Natural killer cell treated with Interleukin-12 subunit alpha and Interleukin-12 subunit beta and Interleukin-15 and Interleukin-18, amount 100 ng/mL, for 72 hours (primary cell): ENCODE measurements around the gene PDE4D. TPM values are rescaled to one million over a fixed set of nuclear protein-coding genes. Genes with fewer than 3 reads are reported as not detected.

Source experiments
- ATAC-seq, 2 donors: fragments of 150-1000 bp; cut with Tn5 transposase in 1 of 2; sonication (Bioruptor Pico), chemical (Tn5 transposase) in 1 of 2; 2 replicates each; pipeline ENCODE4 v1.10.0; 2021
- DNase-seq: peaks from one replicate; pipeline ENCODE4 v3.0.0; 2022; ENCODE audit warnings: low spot score
- H3K27ac Mint-ChIP-seq, 2 donors: 1 replicate in 1 of 2; 2 replicates in 1 of 2; pipeline ENCODE4 v1.8.0; 2022; ENCODE audit warnings: mixed read lengths in 2 of 2, mild to moderate bottlenecking in 1 of 2, moderate library complexity in 1 of 2
- H3K27me3 Mint-ChIP-seq, 2 donors: 1 replicate in 1 of 2; 2 replicates in 1 of 2; pipeline ENCODE4 v1.8.0; 2022; ENCODE audit warnings: mixed read lengths in 2 of 2
- H3K36me3 Mint-ChIP-seq: one replicate; pipeline ENCODE4 v1.8.0; 2022; ENCODE audit warnings: mixed read lengths
- H3K4me1 Mint-ChIP-seq, 2 donors: 1 replicate in 1 of 2; 2 replicates in 1 of 2; pipeline ENCODE4 v1.8.0; 2022; ENCODE audit warnings: low read depth in 2 of 2, mixed read lengths in 2 of 2, mild to moderate bottlenecking in 1 of 2
- H3K4me3 Mint-ChIP-seq: one replicate; pipeline ENCODE4 v1.8.0; 2022; ENCODE audit warnings: mixed read lengths
- H3K9me3 Mint-ChIP-seq: 2 replicates; pipeline ENCODE4 v1.8.0; 2022; ENCODE audit warnings: mixed read lengths
- total RNA-seq, 2 donors: library from RNA; stranded (reverse); gene quantifications; one replicate each; pipeline ENCODE4 v1.2.3, GENCODE V29; 2022

PDE4D gene
- total RNA-seq, 2 donors from 2014 or later = 55.0 to 80.5 TPM

- H3K27me3 Mint-ChIP-seq = no peaks in the 10 kb centered on the region
- ATAC-seq (no peak), DNase-seq (no peak)
- H3K36me3 Mint-ChIP-seq = peaks cover 11% of the 10 kb centered on the region
- no peaks in the 10 kb centered on the region for H3K9me3 Mint-ChIP-seq
- H3K27ac Mint-ChIP-seq = peak overlapping the region; percentile 81 to 95
- H3K4me3 Mint-ChIP-seq = peak overlapping the region; percentile 98
- peaks cover 45 to 75% of the 10 kb centered on the region in 2 donors for H3K4me1 Mint-ChIP-seq
These were observed 856.1 kb downstream of the PDE4D start for GRCh38 chr5:59037453-59037852.

DNA sequence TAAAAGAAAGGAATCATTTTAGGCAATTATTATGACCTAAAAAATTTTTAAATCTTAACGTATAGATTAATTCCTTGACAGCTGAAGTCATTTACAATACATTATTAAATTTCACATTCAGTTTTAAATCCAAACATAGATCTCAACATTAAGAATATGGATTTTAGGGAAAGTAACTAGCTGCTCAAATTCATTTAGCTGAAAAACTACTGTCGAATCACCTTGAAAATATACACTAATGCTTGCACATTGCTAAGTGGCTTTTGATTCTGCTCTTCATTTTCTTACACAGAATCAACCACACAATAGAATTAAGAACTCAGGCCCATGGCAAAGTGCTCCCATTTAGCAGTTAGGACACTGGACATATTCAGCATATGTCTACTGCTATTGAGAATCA is 856.5 kb downstream of the PDE4D start:
- ATAC-seq (no peak), DNase-seq (no peak)
- peak overlapping the region; percentile 98 for H3K4me3 Mint-ChIP-seq
- peak overlapping the region; percentile 81 to 95 for H3K27ac Mint-ChIP-seq
- peaks cover 41 to 71% of the 10 kb centered on the region in 2 donors for H3K4me1 Mint-ChIP-seq
- no peaks in the 10 kb centered on the region for H3K27me3 Mint-ChIP-seq
- H3K9me3 Mint-ChIP-seq = no peaks in the 10 kb centered on the region
- H3K36me3 Mint-ChIP-seq = peaks cover 11% of the 10 kb centered on the region

DNA sequence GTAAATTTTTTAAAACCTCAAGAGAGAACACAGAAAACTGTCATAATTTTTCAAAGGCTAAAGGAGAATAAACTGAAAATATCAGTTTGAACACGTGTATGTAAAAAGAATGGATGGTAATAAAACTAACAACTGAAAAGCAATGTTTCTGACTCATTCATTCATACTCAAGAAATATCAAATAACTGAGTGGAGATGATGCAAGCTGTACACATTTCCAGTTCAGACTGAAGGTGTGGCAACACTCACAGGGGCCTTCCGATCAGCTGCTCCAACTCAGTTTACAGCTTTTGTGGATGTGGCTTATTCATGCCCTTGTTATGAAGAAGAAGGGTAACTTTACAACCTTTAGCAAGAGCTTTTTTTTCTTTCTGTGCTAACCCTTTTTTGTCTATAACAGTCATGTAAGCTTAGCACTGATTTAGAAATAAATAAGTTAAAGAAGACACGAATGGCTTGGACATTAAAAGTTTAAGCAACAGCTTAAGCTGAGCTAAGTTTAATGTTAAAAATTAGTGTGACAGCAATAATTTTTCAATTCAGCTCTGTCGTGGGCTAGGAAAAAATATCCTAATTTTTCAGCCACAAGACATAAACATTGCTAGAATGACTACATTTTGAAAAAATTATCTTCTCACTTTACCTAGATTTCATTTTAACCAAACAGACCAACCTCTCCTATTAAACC is 857.1 kb downstream of the PDE4D start:
- no peaks in the 10 kb centered on the region for H3K27me3 Mint-ChIP-seq
- H3K9me3 Mint-ChIP-seq = no peaks in the 10 kb centered on the region
- DNase-seq (peak; percentile 75), ATAC-seq (peak; percentile 37 to 46)
- H3K27ac Mint-ChIP-seq = peak overlapping the region; percentile 81 to 95
- H3K36me3 Mint-ChIP-seq = peaks cover 16% of the 10 kb centered on the region
- peaks cover 40 to 70% of the 10 kb centered on the region in 2 donors for H3K4me1 Mint-ChIP-seq
- peak overlapping the region; percentile 98 for H3K4me3 Mint-ChIP-seq

GRCh38 chr5:59035681-59036080 is 857.8 kb downstream of the PDE4D start:
- Mint-ChIP-seq H3K4me1 (peaks cover 37 to 67% of the 10 kb centered on the region in 2 donors), H3K9me3 (no peaks in the 10 kb centered on the region), H3K27me3 (no peaks in the 10 kb centered on the region), H3K27ac (peak overlapping the region; percentile 81 to 95), H3K4me3 (peak overlapping the region; percentile 98), H3K36me3 (peaks cover 16% of the 10 kb centered on the region)
- ATAC-seq (no peak), DNase-seq (no peak)

- peaks cover 22% of the 10 kb centered on the region for H3K36me3 Mint-ChIP-seq
- H3K4me3 Mint-ChIP-seq = peak overlapping the region; percentile 98
- no peaks in the 10 kb centered on the region for H3K9me3 Mint-ChIP-seq
- peak; percentile 73 for DNase-seq
- no peak for ATAC-seq
- H3K4me1 Mint-ChIP-seq = peaks cover 37 to 70% of the 10 kb centered on the region in 2 donors
- H3K27me3 Mint-ChIP-seq = no peaks in the 10 kb centered on the region
- peak overlapping the region; percentile 81 to 95 for H3K27ac Mint-ChIP-seq
These were observed 858.9 kb downstream of the PDE4D start for GRCh38 chr5:59034498-59035186.

DNA sequence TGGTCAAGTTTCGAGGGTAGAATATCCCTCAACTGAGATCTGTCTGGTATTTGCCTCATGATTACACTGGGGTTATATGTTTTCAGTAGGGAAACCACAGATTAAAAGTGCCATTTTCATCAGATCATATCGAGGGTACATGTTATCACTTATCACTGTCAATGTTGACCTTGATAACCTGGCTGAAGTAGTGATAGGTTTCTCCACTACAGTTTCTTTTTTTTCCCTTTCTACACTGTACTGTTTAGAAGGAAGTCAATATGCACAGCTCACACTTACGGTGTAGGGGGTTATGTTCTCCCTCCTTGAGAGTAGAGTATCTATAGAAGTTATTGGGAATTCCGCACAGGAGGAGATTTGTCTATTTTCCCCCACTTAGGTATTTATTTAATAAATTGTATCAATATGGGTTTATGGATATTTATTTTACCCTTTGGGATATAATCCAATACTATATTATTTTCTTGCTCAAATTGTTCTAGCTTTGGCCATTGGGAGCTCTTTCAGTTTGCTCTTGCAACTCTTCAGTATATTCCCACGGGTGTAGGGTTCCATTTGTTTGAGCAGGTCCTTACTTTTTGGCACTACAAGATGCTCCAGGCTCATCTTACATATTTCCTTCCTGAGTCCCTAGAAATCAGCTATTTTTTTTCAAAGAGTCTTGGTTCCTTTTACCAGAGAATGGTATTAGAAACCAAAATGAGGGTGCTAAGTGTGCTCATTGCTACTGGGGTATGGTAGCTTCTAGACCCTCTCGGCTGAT is 866.2 kb downstream of the PDE4D start:
- H3K4me3 Mint-ChIP-seq = no peak overlapping the region

GRCh38 chr5:59025734-59026133 is 867.8 kb downstream of the PDE4D start:
- no peak for ATAC-seq
- Mint-ChIP-seq H3K9me3 (no peaks in the 10 kb centered on the region), H3K27me3 (no peaks in the 10 kb centered on the region), H3K4me3 (no peak overlapping the region), H3K27ac (no peak overlapping the region), H3K4me1 (peaks cover 56 to 58% of the 10 kb centered on the region in 2 donors), H3K36me3 (peaks cover 12% of the 10 kb centered on the region)
- DNase-seq = no peak

More for the DNA sequence above, 866.2 kb downstream of the PDE4D start:
- DNase-seq (no peak), ATAC-seq (peak in 1 of 2 donors; percentile 27)
- H3K9me3 Mint-ChIP-seq = no peaks in the 10 kb centered on the region
- H3K27me3 Mint-ChIP-seq = no peaks in the 10 kb centered on the region
- H3K36me3 Mint-ChIP-seq = peaks cover 15% of the 10 kb centered on the region
- peaks cover 48 to 51% of the 10 kb centered on the region in 2 donors for H3K4me1 Mint-ChIP-seq
- H3K27ac Mint-ChIP-seq = peak overlapping the region in 1 of 2 donors; percentile 37

GRCh38 chr5:59021837-59022514 is 871.5 kb downstream of the PDE4D start:
- Mint-ChIP-seq H3K27me3 (no peaks in the 10 kb centered on the region), H3K4me3 (peak overlapping the region; percentile 26), H3K4me1 (peaks cover 59% of the 10 kb centered on the region in 2 donors), H3K36me3 (peaks cover 19% of the 10 kb centered on the region), H3K27ac (peak overlapping the region; percentile 72 to 90), H3K9me3 (no peaks in the 10 kb centered on the region)
- no peak for ATAC-seq
- no peak for DNase-seq

GRCh38 chr5:59021286-59021673 is 872.2 kb downstream of the PDE4D start:
- H3K9me3 Mint-ChIP-seq = no peaks in the 10 kb centered on the region
- DNase-seq (no peak), ATAC-seq (no peak)
- peaks cover 58 to 61% of the 10 kb centered on the region in 2 donors for H3K4me1 Mint-ChIP-seq
- H3K27ac Mint-ChIP-seq = peak overlapping the region; percentile 72 to 90
- no peaks in the 10 kb centered on the region for H3K27me3 Mint-ChIP-seq
- peak overlapping the region; percentile 68 for H3K4me3 Mint-ChIP-seq
- peaks cover 26% of the 10 kb centered on the region for H3K36me3 Mint-ChIP-seq

GRCh38 chr5:59020611-59021285 is 872.8 kb downstream of the PDE4D start:
- H3K4me3 Mint-ChIP-seq = peak overlapping the region; percentile 68
- H3K27me3 Mint-ChIP-seq = no peaks in the 10 kb centered on the region
- H3K36me3 Mint-ChIP-seq = peaks cover 26% of the 10 kb centered on the region
- H3K9me3 Mint-ChIP-seq = no peaks in the 10 kb centered on the region
- ATAC-seq (peak; percentile 79 to 80), DNase-seq (no peak)
- H3K4me1 Mint-ChIP-seq = peaks cover 54 to 58% of the 10 kb centered on the region in 2 donors
- peak overlapping the region; percentile 72 to 90 for H3K27ac Mint-ChIP-seq

- no peak for ATAC-seq
- no peak for DNase-seq
- H3K4me3 Mint-ChIP-seq = no peak overlapping the region
- peaks cover 37% of the 10 kb centered on the region for H3K36me3 Mint-ChIP-seq
- peak overlapping the region; percentile 72 to 90 for H3K27ac Mint-ChIP-seq
- H3K27me3 Mint-ChIP-seq = no peaks in the 10 kb centered on the region
- H3K4me1 Mint-ChIP-seq = peaks cover 63 to 65% of the 10 kb centered on the region in 2 donors
- no peaks in the 10 kb centered on the region for H3K9me3 Mint-ChIP-seq
These were observed 874.4 kb downstream of the PDE4D start for GRCh38 chr5:59019078-59019477.

GRCh38 chr5:59016925-59017324 is 876.6 kb downstream of the PDE4D start:
- no peaks in the 10 kb centered on the region for H3K27me3 Mint-ChIP-seq
- peaks cover 53% of the 10 kb centered on the region for H3K36me3 Mint-ChIP-seq
- H3K4me3 Mint-ChIP-seq = no peak overlapping the region
- H3K27ac Mint-ChIP-seq = no peak overlapping the region
- DNase-seq (no peak), ATAC-seq (no peak)
- peaks cover 76 to 78% of the 10 kb centered on the region in 2 donors for H3K4me1 Mint-ChIP-seq
- H3K9me3 Mint-ChIP-seq = peaks cover 3% of the 10 kb centered on the region
